Testis (tissue), 2 donors: ENCODE results near the gene CNPY4.

ENCODE experiments used
- CTCF ChIP-seq, 3 experiments: fragments of 450-650 bp in 2 of 3; fragments of 200-600 bp in 1 of 3; sonication (generic) in 1 of 3; IDR thresholded peaks; one replicate each; pipeline ENCODE4 v1.5.1; 2016 to 2019; ENCODE audit warnings: antibody characterized with exemption in 3 of 3, mild to moderate bottlenecking in 2 of 3, moderate library complexity in 1 of 3
- POLR2A ChIP-seq: fragments of 450-650 bp; IDR thresholded peaks from one replicate; pipeline ENCODE4 v1.6.1; 2017; ENCODE audit warnings: antibody characterized with exemption, mild to moderate bottlenecking, moderate library complexity

GRCh38 chr7:100137851-100138760 lies 18.7 kb downstream of the CNPY4 start:
- TF ChIP-seq POLR2A (no peak), CTCF (IDR thresholded peaks at IDR 0.05) (no peak)
